Stimulated activated CD8-positive, alpha-beta memory T cell treated with anti-CD3 and anti-CD28 coated beads, Interleukin-15, amount 100 ng/mL, for 4 hours (primary cell): Measurements from ENCODE around the gene LRGUK.

Source experiments
- DNase-seq, 2 donors: peaks; one replicate each; pipeline ENCODE4 v3.0.0-alpha.2; 2020; ENCODE audit warnings: low read depth in 2 of 2

LRGUK gene

DNA sequence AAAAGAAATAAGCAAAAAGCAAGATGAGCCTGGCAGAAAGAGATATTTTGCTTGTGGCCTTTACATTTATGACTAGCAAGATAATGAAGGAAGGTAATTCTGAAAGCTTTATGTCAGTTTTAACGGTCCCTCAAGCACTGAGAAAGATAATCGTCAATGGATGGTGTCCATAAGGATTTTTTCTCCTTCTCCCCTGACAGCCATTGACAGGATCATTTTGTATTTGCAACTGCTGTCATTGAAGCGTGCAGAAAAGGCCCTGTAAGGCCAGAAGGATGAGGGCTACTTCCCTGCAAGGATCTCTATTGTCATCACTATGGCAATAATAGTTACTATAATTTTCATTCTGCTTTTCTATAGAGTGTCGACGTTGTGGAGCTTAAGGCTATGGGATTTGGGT lies 994 bp upstream of the LRGUK start:
- DNase-seq = no peak

DNA sequence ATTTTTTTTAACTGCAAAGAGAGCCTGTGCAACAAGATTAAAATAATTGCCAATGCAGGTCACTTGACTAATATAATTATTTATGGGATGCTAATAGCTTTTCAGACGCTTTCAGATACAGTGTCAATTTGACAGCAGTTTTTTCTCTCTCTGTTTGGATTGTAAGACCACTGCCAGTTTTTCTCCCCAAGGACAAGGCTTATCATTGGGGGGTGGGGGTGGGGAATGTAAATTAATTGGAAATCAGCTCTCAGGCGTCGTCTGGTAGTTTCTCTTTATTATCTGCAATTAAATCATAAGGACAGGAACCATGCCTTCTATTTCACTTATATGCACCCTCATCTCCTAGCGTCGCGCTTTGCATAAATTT lies 559 bp upstream of the LRGUK start:
- DNase-seq = no peak

DNA sequence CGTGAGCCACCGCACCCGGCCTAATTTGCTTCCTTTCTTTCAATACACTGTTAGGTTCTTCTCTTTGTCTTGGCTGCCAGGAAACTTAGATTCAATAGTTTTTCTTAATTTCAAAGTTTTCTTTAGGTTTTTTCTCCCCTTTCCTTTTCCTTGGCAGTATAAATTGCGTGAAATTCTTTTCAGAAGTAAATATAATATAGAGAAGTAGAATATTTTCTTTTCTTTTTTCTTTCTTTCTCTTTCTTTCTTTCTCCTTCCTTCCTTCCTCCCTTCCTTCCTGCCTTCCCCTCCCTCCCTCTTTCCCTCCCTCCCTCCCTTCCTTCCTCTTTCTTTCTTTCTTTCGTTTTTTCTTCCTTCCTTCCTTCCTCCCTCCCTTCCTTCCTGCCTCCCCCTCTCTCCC lies 1.7 kb downstream of the LRGUK start:
- DNase-seq = no peak

DNA sequence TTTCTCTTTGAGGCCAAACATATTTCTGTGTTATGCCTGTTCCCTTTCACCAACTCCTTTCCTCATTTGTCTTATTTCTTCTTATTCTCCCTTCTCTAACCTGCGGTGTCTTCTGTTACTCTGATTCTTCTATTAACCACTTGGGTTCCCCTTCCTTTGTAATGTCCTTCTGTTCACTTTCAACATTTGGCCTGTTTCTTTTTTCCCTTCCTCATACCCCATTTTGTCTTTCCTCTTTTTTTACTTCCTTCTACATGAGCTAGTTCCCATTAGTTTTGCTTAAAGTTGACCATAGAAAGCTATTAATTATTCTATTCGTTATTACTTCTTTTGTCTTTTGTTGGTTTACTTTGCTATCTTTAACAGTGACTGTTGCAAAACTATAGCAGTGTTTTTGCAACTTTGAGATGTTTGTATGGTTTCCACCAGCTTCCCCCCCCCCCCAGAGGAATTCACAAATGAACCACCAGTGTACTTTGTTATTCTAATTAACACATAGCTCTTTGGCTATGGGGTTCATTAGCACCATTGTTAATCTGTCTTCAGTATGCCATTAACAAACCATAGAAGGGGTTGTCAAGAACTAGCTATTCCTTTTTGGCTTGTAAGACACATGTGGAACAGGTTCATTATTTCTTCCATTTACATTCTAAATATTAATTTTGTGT lies 2.9 kb downstream of the LRGUK start:
- no peak for DNase-seq

DNA sequence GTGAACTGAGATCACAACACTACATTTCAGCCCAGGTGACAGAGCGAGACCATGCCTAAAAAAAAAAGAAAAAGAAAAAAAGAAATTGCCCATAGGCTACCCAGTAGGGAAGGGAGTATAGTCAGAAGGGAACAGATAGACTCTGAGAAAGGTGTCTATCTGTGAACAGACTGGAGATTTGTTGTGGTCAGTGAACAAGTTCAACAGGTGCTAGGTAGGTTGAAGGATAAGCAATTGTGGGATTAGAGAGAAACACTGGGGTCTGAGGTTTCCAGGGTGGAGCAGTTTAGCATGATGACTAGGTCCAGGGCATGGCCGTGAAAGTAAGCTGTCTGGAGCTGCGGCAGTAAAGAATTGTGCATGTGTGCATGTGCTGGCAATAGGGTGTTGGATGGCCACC lies 6.9 kb downstream of the LRGUK start:
- no peak for DNase-seq

DNA sequence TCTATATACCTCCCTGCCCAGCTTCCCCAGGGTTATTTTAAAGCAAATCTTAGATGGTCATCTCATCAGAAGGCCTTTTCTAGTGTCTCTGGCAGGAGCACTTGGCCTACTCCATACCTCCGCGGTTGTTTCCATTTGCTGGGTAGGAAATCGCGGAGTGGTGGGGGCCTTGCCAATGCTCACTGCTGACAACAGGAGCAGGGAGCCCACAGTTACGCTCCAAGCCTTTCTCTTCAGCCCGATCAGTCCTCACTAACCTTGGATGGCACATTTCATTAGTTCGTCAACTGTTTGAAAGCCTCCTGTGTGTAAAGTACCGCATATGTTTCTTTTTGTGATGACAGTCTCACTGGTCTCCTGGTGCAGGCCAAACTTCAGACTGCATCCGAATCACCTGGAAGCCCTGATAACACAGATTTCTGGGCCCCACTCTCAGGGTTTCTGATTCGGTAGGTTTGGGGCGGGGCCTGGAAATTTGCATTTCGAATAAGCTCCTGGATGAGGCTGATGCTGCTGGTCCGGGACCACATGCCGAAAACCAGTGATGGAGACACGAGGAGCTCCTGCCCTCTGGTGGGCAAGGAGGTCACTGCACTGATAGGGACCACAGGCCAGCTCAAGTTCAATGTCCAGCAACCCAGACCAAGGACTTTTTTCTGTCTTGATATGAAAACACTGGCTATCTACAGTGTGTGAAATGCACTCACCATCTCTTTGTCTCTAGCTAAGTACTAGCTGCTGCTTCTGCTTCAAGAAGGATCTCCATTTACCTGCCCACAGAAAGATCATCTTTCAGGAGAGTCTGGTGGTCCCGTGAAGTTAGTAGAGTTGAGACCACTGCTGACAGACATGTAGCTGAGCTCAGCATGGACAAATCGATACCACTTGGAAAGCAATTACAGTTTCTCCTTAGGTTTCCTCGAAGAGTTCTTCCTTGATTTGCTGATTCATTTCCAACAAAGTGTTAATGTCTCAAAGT lies 14.0 kb downstream of the LRGUK start:
- no peak for DNase-seq

DNA sequence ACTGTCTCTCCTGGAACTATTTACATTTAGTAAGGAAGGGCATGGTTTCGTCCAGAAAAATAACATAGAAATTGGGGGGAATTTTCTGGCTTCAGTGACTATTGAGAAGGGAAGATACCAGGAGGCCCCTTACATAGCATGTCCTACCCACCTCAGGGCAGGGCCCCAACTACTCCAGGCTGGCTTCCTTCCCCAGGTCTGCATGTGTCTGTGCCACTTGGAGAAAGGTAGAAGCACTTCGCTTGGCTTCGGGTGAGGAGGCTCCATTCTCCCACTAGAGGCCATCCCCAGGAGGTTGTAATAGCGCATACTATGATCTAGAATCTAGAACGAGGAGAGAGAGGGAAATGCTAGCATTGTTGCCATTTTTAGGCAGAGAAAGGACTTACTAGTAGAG lies 14.7 kb downstream of the LRGUK start:
- no peak for DNase-seq

DNA sequence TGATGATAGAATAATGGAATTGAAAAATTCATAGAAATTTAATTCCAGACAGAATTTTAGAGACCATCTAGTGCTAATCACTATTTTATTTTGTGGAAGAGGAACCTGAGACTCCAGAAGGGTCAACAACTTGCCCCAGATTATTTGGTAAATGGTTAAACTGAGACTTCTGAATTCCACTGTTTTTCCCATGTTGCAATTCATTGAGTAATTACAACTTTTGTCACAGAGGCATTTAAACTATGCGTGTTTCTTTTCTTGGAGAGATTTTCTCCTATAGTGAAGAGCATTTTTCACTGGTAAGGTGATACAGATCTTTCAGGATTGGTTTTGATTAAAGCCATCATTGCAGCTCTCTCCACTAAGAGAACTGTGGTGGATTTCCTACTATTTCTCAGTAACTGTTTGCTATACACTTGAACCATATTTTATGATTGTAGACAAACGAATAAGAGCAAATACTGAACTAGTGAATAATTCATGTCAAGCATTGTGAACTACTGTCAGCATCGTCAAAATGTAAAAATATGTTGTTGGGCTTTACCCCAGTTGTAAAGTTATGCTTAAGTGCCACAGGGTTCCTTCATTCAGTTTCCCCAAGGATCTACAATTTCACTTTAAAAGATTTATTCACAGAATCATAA lies 26.5 kb downstream of the LRGUK start:
- no peak for DNase-seq

DNA sequence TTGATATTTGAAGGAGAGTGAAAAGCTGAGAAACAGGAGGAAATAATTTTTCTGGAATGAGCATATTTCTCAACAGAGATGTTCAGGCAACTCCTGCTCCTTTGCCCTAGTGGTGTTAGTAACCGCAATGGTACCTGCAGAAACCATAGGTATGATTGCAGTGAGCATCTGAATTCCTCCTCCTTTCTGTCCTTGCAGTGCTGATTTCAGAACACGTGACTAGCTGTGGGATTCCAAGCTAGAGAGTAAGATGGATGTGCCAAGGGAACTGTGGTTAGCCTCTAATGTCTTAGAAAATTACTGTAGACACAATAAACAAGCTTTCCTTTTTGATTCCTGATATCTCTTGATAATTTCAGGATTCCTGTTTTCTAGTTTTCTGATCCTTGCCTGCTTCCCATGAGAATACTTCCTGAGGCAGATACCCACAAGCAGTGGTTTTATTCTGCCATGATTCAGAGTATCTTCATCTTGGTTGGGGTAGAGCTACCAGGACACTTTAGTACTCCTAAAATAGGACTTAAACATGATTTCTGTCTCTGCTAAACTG lies 27.5 kb downstream of the LRGUK start:
- DNase-seq = no peak

DNA sequence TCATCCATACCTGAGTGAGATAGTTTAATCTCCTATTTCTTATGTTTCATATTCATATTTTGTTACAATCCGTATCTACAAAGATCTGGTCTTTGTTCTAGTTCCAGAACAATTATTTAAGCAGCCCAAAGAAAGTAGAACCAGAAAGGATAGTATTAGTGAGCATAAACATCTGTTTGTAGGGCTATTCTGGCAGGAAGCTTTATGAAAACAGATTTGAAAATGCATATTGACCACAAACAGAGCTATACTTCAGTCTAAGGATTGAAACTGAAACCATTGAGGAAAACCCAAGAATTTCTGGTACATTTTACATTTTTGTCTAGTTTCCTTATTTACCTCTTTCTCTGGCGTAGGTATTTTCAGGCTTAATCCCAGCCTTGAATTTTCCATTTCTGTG lies 28.1 kb downstream of the LRGUK start:
- no peak for DNase-seq

DNA sequence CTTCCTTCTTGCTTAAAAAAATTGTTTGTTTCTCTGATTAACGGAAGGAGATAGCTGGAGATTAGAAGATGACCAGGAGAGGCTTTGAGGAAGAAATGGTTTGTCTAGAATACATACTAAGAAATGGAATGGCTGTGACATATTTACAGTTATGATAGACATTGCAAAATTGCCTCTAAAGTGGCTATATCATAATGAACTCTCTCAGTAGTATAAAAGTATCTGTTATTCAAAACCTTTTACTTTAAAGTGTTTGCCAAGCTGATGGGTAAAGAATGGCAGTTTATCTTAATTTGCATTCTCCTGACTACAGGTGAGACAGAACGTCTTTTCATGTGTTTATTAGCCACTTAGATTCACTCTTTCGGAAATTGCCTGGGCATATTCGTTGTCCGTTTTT lies 28.7 kb downstream of the LRGUK start:
- no peak for DNase-seq

DNA sequence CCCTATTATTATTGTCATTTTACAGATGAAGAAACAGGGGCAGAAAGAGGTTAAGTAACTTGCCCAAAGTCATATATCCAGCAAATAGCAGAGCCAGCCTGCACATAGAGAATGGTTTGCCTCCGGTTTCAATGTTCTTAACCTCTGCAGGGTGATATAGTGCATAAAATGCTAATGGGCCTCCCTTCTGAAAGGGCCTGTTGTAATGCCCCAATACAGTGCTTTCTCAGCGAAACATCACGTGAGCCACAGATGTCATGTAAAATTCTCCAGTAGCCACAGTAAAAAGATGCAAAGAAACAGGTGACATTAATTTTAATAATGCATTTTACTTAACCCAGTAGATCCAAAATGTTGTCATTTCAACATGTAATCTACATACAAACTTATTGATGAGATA lies 38.1 kb downstream of the LRGUK start:
- no peak for DNase-seq

DNA sequence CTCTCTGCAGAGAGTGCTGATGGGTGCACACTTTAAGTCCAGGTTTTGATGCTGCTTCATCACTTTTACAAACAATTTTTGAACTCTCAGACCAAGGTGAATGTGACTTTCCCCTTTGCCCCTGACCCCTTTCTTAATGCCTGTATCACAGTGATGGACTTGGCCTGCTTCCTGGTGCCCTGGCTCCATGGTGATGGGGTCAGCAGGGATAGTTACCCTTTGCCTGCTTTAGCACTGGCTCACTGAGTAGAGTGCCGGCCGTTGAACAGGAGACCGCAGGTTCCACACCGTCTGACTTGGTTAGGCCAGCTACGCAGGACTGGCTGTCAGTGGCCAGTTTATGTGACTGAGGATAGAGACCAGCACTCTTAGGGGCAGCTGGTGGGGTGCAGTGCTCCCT lies 40.1 kb downstream of the LRGUK start:
- no peak for DNase-seq

DNA sequence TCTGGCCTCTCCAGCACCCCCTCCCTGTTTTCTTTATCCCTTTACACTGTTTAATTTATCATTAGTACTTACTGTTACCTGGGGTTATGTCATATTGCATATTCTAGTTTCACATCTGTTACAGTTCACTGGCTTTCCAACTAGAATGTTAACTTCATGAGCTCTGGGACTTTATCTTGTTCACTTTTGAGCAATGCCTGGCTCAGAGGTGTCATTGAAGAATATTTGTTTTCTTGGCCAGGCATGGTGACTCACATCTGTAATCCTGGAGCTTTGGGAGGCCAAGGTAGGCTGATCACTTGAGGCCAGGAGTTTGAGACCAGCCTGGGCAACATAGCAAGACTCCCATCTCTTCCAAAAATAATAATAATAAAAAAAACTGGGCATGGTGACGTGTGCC lies 40.7 kb downstream of the LRGUK start:
- no peak for DNase-seq

DNA sequence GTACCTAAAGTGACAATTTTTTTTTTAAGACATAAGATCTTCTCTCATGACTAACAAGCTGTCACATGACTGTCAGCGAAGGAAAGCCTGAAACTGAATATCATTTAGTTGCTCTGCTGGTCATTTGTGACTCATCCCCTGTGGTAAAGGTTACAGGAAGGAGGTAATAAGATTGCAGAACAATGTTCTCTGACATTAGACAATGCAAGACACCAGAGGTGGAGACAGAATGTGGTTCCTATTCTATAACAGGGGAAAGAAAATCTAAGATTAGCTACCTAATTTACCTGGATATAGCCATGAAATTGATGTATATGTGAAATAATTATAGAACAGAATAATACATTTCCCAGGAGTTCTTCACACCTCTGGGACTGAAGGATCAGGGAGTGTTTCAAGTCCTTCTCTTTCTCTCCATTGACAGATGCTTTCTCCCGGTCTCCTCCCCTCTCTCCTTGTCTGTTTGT lies 47.7 kb downstream of the LRGUK start:
- no peak for DNase-seq

DNA sequence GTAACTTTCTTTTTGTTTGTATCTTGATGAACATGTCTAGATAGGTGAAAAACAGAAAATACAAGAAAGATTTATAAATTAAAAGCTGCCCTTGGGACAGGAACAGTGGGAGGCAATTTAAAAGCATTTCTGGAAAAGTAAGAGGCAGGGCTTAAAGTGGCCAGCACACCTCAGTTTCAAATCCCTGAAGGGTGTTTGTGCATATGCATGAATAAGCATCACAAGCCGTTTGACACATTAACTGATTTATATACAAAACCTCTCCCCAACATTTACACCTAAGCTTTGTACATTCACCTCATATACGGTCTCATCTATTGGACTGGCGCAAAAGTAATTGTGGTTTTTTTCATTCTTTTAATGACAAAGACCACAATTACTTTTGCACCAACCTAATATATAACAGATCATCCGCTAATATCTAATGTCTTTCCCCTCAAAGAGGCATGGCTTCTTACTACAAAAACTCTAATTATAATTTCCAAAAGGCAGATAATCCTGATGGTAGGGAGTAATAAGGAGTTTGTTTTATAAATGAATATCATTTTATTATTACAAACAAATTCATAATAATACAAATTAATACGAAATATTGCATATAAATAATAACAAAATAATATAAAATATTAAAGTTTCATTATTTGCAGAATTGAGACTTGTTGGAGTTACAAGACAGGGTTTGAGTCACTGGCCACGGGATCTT lies 48.3 kb downstream of the LRGUK start:
- no peak for DNase-seq

DNA sequence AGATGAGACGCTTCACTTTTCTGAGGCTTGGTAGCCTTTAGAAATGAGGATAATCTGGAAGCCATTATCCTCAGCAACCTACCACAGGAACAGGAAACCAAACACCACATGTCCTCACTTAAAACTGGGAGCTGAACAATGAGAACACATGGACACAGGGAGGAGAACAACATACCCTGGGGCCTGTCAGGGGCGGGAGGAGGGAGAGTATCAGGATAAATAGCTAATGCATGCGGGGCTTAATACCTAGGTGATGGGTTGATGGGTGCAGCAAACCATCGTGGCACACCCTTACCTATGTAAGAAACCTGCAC lies 48.9 kb downstream of the LRGUK start:
- DNase-seq = no peak

DNA sequence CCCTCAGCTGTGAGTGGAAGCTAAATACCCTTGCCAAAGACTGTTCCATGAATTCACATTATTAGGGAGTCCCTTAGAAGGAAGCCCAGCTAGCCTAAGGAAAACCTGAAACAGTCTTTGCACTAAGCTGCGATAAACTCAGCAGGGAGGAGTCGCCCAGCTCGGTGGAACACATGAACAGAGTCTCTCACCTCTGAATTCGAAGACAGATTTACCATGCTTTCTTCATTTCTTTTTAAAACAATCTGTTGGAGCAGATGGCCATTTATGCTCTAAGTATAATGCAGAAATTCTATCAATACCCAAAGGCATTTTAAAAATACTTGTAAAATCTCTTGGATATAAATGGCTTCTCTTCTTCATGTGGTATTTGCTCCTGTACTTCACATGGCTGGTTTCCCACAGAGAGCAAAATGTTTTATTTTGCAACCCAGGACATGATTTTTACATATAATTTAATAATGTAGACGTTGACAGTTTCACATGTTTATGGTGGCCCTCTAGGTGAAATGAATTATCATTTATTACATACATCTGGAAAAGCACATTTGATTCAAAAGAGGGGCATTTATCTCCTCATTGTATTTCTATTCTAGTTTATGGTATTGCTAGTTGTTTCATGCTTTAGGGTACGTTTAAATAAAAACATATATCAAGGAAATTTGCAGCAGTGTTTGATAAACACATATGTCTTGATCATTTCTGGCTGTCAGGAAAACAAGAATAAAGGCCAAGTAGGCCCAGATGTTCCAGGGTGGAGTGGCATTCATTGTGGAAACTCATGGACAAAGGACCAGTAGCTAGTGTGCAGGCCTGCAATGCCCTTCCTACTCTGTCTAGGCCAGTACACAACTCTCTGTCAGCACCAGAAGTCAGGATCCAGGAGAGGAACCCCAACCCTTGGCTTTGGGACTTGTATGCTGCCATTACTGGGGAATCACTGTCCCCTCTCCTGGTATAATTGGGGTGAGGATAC lies 52.2 kb downstream of the LRGUK start:
- DNase-seq = no peak

DNA sequence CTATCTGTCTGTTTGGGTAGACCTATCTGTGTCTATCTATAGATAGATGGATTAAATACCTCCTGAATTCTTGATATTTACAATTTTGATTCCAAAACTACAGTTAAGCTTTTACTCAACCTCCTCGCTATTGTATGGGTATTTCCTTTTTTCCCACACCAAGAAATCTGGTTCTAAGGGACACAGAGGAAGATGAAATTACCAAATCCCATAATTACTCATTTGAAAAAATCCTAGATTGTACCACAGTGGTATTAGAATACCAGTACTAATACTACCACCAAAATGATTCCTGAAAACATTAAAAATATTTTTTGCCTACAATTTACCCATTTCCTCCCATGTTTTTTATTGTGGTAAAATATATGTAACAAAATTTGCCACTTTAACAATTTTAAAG lies 53.2 kb downstream of the LRGUK start:
- no peak for DNase-seq

DNA sequence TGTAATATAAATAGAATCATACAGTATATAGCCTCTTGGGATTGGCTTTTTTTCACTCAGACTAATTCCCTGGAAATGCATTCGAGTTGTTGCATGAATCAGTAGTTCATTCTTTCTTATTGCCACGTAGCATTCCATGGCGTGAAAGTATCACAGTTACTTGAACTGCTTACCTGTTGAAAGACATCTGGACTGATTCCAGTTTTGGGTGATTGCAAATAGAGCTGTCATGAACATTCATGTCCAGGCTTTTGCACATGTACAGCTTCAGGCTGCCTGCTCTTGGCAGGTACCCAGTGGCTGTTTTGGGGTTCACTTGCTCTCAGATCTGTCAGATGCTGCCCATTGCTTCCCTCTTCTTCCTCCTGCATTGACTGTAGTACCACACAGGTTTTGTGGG lies 54.9 kb downstream of the LRGUK start:
- DNase-seq = no peak

DNA sequence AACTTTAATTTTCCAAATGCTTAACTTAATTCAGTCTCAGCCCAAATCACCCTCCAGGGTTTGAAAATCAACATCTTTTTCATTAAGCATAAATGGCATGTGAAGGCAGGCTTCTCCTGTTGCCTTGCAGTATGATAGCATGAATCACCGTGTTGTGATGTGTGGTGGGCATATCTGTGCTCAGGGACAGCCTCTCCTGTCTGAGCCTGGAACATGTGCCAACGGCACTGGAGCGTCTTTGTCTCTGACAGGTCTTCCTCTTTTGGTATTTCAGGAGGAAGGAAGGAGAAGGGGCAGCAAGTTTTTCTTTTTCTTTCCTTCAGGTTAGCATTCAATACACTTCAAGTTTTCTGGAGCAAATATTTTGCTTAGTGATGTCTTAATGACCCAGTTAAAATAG lies 57.6 kb downstream of the LRGUK start:
- no peak for DNase-seq
